ENCODE results near the gene PTPN2.
A peak's percentile ranks its signal among the peaks of the same experiment; 100 is the strongest.
"Not testable (repeated sequence)": the region's sequence is repeated elsewhere in the genome, so short reads cannot be mapped to it uniquely, and the experiment has no call there.

Gene PTPN2

DNA sequence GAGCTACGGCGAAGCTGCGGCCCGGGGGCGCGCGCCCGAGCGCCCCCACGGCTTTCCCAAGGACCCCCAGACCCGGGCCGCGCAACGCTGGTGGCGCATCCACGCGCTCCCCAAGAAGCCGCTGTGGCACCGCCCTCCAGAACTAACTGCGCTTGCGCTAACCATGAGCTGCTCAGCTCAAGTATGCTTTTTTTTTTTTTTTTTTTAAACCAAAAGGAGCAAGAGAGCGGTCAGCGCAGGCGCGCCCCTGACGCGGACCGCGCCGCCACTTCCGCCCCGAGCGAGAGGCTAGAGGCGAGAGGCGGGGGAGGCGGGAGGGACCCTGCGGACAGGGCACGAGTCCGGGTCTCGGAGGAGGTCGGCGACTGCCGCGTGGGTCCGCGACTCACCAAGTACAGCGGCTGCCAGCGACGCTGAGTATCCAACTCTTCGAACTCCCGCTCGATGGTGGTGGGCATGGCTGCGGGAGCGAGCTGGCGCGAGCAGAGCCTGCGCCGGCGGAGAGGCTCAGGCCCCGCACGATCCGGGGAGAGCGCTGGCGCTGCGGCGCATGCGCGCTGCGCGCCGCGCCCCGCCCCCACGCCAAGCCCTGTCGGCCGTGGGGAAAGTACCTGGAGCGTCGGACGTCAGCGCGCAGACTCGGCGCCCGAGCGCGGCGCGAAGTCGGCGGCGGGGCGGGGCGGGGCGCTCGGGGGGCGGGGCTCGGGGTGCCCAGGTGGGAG, at the start of gene PTPN2:
PTPN2 (minus strand) TSS at position 554 of the 722 bp plus-strand sequence; CDS start at position 458, 96 bp downstream.
- peak; percentile 93 for DNase-seq (ENCODE audit: low spot score)

DNA sequence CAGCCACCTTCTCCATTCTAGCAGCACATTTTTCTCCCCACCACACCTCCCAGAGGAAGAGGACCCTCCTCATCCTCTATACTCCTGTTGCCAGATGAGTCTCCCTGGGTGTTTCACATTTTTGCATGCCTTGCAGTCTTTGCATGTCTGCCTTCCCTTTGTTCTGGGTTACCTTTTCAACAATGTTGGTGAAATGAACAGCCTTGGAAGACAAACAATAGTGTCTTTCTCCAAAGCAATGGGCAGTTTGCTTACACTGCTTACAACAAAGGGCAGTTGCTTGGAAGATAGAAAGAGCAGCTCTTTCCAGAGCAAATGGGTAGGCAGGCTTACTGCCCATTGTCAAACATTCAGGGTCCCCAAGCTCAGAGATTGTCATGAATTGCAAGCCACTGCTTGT, 49.3 kb upstream of the PTPN2 start:
- no peak for DNase-seq (ENCODE audit: low spot score)

DNA sequence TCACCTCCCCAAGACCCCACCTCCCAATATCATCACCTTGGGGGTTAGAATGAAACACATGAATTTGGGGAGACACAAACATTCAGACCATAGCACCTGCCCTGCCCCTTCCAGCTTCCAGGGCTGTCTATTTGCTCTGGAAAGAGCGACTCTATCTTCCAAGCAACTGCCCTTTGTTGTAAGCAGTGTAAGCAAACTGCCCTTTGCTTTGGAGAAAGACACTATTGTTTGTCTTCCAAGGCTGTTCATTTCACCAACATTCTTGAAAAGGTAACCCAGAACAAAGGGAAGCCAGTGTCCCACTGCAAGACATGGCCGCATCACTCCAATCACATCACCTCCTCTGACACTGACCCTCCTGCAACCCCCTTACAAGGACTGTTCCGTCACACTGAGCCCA, 46.9 kb upstream of the PTPN2 start:
- no peak for DNase-seq (ENCODE audit: low spot score)

DNA sequence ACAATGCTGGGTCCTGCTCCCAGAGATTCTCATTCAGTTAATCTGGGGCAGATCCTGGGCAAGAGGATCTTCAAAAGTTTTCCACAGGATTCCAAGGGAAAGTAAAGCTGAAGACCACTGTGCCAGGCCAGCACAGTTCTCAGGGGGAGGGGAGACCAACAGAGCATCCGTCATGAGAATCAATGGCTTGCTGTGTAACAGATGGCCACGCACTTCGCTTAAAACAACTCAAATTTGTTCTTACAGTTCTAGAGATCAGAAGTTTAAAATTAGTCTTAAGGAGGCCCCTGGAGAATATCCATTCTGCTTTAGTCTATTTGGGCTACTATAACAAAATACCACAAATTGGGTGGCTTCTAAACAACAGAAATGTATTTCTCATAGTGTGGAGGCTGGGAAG, 46.3 kb upstream of the PTPN2 start:
- no peak for DNase-seq (ENCODE audit: low spot score)

DNA sequence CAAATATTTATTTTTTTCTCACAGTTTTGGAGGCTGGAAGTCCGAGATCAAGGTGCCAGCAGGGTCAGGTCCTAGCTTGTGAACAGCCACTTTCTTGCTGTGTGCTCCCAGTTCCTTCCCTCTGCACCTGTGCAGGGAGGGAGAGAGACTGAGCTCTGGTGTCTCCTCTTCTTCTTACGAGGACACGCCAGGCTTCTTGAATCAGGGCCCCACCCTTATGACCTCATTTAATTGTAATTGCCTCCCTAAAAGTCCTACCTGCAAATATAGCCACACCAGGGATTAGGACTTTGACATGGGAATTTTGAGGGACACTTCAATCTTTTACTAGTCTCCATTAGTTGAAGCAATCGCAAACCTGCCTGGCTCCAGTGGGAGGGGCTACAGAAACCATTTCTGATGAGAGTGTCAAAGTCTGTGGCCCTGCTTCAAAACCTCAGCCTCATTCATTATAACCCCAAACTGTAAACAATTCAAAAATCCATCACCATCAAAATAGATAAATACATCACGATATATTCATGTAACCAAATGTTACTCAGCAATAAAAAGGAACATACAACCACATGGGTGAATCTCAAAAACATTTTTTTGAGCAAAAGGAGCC, 45.5 kb upstream of the PTPN2 start:
- peak; percentile 51 for DNase-seq (ENCODE audit: low spot score)

DNA sequence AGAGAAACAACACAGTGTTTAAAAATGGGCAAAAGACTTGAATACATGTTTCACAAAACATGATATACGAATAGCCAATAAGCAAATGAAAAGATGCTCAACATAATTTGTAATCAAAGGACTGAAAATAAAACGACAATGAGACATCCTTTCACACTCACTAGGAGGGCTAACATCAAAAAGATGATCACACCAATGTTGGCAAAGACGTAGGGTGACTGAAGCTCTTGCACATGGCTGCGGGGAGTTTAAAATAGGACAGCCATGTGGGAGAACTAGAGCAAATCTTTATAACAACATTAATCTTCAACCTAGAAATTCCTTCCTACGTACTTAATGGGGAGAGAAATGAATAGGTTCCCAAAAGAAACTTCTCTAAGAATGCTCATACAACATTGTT, 44.6 kb upstream of the PTPN2 start:
- DNase-seq (ENCODE audit: low spot score) = no peak

DNA sequence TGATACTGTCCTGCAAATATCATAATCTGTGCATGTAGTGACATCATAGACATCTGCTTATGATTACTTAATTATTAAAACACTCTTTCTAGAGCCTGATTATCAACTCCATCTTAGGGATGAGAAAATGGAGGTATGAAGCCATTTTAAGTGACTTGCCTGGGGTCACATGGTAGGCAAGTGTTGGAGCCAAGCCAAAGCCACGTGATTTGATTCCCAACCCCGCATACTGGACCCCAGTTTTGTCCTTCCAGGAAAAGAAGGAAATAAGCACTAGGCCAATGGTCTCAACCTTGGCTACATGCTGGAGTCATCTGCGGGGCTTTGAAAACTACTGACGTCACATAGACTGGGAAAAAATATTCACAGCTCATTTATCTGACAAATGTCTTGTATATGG, 44.2 kb upstream of the PTPN2 start:
- no peak for DNase-seq (ENCODE audit: low spot score)

DNA sequence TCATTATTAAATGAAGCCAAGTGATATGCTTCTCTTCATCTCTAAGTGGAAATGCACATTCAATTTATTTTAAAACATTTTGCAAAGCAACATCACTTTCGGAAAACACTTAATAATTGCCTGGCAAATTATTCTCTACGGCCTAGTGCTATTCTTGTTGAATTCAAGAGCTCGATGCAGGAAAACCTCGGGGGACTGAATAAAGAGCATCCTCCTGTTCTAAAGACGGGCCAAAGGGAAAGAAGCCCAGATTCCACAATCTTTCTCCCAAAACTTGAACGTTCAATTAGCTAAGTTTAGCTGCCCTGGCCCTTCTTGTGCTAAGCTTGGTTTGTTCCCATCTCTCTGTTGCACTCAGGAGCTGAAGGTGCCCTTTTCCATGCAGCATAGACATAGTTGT, 40.6 kb upstream of the PTPN2 start:
- no peak for DNase-seq (ENCODE audit: low spot score)

DNA sequence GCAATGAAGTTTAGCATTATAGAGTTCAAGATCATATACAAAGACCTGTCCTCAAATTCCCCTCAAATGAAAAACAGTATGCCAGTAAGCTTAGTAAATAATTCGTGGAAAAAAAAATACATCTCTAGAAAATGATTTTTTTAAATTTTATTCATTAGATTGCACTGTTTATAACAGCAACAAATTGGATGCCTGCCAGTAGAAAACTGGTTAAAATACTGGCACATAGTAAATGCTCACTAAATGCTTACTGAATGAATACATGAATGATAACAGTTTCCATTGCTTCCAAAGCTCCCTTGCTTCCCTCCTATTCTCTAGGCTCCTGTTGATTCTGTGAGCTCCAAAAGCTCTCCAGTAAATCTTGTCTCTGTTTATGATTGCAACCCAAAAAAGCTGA, 38.2 kb upstream of the PTPN2 start:
- DNase-seq (ENCODE audit: low spot score) = no peak

DNA sequence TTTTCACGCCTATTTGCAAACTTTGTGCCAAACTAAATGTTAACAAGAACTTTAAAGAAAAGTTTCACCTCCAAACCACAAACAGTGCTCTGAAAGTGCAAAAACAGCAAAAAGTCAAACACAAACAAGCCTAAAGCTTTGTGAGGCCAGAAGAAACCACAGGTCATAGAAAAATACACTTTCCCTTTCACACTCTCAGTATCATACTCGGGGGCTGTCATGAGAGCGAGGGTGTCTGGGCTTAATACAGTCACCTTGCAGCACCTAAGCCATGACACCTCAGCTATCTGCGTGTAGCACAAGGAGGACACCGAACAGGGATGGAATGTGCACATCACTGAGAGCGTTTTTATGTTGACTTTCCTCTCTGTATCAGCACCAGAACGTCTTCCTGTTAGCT, 37.1 kb upstream of the PTPN2 start:
- DNase-seq (ENCODE audit: low spot score) = no peak

DNA sequence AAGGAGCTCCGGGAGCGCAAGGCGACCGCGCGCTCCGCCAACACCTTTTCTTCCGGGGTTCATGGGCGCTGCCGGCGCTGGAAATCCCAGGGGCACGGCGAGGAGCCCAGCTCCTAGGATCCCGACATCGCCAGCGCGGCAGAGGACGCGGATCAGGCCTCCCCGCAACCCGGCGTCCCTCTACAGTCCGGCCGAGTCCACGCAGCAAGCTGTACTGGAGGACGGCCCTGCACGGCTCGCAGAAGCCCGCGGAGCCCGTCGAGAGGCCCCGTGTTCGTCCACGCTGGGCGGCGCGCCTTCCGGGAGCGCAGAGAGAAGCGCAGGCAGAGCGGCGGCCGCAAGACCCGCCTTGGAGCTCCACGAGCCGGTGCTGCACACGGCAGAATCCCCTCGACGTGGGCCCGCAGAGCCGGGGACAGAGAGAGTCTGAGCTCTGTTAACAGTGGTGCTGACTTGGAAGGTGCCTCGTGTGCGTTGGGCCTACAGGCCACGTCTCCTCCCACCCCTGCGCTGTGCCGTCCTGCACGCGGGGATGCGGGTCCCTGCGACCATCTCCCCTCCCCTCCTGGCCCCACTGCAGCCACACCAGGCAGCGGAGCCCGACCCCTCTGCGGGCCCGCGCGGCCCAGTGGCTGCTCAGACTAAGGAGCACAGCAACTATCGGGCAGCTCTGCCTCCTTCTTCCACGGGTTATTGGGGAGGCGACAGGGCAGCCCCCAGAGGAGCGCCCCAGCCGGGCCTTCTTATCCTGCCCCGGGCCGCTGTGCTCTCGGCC, 28.1 kb upstream of the PTPN2 start:
- DNase-seq (ENCODE audit: low spot score) = no peak

DNA sequence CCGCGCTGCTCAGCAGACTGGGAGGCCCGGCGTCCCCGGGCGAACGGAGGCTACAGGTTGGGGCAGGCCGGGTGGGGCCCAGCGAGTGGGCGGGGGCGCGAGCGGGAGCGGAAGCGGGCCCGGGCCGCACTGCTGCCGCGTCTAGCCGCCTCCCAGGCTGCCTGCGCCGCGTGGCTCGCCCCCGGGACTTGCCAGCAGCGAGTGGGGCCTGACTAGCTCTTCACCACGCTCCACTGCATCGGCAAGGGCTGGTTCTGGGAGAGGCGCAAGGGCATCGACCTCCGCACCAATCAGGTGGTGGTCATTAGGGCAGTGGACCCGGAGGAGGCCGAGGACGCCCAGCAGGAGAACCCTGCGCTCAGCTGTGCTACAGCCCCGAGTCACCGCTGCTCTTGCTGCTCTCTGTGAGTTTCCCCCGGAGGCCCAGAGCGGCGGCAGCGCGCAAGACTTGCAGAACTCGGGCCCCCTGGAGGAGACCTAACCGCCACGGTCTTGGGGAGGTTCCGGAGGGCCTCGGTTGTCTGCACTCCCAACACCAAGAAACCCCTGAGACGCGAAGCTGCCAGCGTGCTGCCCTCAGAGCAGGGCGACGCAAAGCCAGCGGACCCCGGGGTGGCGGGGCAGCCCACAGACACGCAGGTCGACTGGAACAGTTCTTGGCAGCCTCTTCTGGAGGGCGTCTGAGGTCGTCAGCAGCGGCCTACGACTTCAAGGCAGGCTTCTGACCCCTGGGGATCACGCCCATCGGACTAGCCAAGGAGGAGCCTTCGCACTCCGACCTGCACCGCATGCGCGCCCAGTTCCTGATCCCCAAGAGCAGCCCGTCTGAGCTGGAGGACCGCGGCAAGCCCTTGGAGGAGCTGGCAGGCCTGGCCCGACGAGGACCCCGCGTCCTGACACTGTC, 27.2 kb upstream of the PTPN2 start:
- DNase-seq (ENCODE audit: low spot score) = no peak

DNA sequence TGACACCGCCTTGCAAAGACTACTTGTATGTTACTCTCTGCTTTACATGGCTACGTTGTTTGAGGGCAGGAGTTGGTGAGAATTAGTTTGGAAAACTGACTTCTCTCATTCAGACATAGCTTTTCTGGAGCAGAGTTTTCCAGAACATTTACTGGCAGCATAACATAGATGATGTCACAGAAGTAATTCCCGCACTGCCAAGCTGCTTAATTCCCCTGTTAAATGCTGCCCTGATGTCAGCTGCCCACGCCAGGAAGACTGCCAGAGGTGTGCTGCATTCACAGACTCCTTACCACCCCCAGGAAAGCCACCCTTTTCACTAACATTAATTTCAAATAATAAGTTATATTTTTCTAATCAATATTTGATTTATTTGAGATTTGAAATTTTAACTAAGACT, 24.7 kb upstream of the PTPN2 start:
- no peak for DNase-seq (ENCODE audit: low spot score)

DNA sequence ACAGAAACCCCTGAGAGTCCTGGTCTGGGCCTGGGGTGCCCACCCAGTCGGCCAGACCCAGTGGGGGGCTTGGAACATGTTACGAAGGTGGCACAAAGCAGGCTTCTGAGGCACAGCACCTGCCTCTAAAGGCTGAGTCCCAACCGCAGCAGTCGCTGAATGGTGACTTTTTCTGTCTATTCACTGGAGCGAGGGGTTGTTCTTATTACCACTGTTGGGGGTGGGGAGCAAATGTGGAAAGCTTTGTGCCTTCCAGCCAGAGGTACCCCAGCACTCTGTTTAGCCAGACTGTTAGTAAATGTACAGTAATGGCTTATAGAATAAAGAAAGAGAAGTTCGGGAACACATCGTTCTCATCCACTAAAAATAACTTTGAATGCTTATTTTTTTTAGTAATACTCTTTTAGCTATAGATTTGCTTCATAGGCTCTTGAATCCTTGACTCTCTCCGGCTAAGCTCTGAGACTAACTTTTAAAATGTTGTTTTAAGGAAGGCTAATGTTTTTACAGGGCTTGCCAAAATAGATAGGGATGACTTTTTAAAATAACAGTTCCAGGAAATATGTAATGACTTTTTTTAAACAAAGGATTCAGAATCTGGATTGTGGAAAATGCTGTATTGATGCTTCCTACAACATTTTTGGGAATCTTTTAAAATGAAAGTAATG, 23.4 kb upstream of the PTPN2 start:
- DNase-seq (ENCODE audit: low spot score) = no peak

DNA sequence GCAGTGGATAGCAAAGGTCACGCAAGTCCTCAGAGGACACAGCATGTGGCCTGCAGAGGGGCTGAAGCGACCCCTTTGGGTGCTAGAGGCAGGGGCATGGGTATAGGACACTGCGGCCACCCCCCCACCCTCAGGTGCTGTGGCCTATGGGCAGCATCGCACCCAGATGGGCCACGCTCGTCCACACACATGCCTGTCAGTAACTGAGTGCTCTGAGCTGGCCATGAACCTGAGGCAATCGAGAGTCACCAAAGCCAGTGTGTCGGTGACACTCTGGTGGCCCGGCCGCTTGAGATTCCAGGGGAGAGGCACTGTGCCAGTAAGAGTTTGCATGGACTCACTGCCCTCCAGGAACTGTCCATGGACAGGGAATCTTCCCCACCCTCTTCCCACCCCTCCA, 22.7 kb upstream of the PTPN2 start:
- no peak for DNase-seq (ENCODE audit: low spot score)

DNA sequence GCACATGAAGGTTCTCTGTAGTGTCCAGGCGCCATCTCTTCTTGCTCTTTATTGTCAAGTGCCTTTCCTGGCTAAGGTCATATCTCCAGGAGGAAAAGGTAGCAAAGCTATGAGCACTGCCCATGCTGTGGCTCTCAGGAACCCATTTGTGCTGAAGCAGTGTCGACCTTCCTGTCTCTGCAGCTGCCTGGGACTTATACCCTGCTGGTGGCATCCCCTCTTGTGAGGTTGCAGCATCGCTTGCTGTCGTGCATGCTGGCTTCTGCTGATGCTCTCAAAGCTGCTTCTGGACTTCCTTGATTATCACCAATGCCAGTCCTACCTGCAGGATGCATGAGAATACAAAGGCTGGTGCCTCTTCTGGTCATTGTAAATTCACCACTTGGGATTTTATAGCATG, 22.1 kb upstream of the PTPN2 start:
- DNase-seq (ENCODE audit: low spot score) = no peak

DNA sequence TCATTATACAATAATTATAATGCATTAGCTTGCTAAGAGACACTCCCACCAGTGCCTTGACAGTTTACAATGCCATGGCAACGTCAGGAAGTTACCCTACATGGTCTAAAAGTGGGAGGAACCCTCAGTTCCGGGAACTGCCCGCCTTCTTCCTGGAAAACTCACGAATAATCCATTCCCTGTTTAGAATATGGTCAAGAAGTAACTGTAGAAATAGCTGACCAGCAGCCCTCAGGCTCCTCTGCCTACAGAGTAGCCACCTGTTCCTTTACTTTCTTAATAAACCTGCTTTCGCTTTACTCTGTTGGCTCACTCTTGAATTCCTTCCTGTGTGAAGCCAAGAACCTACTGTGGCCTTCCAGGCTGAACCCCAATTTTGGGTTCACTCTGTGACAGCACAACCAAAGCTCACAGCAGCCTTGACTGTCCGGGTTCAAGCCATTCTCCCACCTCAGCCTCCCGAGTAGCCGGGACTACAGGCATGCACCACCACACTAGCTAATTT, 20.0 kb upstream of the PTPN2 start:
- no peak for DNase-seq (ENCODE audit: low spot score)

DNA sequence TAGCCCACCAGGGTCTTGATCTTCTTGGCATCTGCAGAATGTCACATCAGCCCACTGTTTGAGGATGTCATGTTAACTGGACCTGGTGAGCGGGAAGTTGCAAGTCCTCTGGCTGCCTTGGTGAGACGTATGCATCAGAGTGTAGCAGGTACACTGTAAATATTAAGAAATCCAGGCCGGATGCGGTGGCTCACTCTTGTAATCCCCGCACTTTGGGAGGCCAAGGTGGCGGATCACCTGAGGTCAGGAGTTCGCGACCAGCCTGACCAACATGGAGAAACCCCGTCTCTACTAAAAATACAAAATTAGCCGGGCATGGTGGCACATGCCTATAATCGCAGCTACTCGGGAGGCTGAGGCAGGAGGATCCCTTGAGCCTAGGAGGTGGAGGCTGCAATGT, 17.2 kb upstream of the PTPN2 start:
- not testable (repeated sequence) for DNase-seq (ENCODE audit: low spot score)

DNA sequence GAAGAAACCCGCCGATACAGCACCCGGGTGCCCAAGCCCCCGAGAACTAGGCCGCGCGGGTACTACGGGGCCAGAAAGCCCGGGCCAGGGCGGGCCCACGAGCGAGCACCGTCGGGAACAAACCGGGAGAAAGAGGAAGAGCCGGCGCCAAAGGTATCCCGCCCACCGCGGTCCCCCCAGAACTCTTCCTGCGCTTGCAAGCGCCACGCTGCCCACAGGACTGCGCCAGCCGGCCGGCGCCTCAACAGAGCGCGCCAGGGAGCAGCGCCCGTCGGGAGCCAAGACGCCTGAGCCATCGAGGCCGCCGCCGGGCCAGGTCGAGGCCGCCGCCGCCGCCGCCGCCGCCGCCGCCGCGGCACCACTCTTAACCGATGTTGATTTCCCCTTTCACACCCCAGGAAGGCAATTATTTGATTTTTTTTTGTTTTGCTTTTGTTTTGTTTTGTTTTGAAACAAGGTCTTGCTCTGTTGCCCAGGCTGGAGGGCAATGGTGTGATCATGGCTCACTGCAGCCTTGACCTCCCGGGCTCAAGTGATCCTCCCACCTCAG, 12.8 kb upstream of the PTPN2 start:
- DNase-seq (ENCODE audit: low spot score) = not testable (repeated sequence)

DNA sequence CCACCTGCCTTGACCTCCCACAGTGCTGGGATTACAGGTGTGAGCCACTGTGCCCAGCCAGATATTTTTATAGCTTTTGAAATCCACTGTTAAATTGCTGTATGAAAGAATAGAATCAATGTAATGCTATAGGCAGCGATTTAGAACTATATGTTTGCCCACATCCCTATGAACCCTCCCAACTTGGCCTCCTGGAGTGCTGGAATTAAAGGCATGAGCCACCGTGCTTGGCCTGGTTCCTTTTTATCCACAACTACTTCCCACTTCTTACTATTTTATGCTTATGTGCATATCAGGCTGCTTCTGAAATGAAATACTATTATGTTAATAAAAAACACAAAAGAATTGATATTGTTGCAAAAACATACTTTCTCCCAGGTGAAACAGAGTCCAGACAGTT, 11.6 kb upstream of the PTPN2 start:
- DNase-seq (ENCODE audit: low spot score) = no peak

DNA sequence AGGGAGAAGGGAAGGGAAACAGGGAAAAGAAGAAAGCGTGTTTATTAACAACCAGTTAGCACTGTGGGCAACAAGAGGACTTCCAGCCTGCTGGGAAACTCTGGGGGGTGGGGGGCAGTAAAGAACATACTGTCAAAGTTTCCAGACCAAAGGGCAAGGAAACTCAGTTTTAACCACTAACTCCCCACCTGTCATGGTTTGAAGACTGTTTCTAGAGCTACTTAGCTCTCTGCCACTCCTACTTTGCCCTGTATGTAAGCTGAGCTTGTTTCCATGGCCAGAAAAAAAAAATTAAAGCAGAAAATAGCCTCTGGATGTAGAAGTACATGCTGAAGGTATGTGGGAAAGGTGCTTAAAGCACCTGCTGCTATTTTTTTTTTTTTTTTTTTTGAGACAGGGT, 11.0 kb upstream of the PTPN2 start:
- no peak for DNase-seq (ENCODE audit: low spot score)
